ENCODE data around the gene DDX17.

- TF ChIP-seq CTCF (IDR thresholded peaks at IDR 0.05 in 4 of 5, conservative IDR thresholded peaks at IDR 0.05 in 1 of 5) (peak in 1 of 5 experiments; percentile 5), POLR2A (IDR thresholded peaks at IDR 0.05) (peak in 1 of 2 donors; percentile 69)
Observed at GRCh38 chr22:38505541-38506117, 482 bp downstream of the DDX17 start.

All from gastrocnemius medialis (tissue), 4 donors.